Subcutaneous adipose tissue (tissue), 4 donors: Measurements from ENCODE around the gene SPA17. TPM values are rescaled to one million over a fixed set of nuclear protein-coding genes. Genes with fewer than 3 reads are reported as not detected.

Experiments
- total RNA-seq, 4 donors: library from RNA; depleted of rRNA; stranded (reverse); fragments of >200 nt; gene quantifications; one replicate each; pipeline ENCODE4 v1.1.0, GENCODE V29; 2016
- TF ChIP-seq, protein P1 (sequence below): fragments of 450-650 bp; IDR thresholded peaks from one replicate; pipeline ENCODE4 v1.5.1; 2016; ENCODE audit warnings: low read depth, mild to moderate bottlenecking, control low read depth, antibody characterized with exemption, moderate library complexity

SPA17 gene
- total RNA-seq, 4 donors from 2014 or later = 0.94 to 5.3 (median 1.5) TPM

DNA sequence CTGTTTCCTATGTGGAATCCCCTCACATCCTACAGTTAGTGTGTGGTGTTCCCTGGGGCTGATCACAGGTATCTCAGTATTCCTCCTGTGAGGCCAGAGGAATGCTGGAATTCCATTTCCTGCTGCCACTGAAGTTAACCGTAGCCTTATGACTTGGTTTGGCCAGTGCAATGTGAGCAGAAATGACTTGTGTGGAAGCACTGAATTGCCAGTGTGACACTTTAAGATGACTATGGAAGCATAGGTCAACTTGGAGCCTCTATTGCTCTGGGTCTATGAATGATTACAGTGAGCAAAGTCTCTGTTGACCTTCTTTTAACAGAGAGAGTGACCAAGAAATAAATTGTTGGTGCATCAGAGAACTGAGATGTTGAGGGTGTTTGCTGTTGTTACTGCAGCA is 34.5 kb upstream of the SPA17 start:
- TF ChIP-seq, protein P1, sequence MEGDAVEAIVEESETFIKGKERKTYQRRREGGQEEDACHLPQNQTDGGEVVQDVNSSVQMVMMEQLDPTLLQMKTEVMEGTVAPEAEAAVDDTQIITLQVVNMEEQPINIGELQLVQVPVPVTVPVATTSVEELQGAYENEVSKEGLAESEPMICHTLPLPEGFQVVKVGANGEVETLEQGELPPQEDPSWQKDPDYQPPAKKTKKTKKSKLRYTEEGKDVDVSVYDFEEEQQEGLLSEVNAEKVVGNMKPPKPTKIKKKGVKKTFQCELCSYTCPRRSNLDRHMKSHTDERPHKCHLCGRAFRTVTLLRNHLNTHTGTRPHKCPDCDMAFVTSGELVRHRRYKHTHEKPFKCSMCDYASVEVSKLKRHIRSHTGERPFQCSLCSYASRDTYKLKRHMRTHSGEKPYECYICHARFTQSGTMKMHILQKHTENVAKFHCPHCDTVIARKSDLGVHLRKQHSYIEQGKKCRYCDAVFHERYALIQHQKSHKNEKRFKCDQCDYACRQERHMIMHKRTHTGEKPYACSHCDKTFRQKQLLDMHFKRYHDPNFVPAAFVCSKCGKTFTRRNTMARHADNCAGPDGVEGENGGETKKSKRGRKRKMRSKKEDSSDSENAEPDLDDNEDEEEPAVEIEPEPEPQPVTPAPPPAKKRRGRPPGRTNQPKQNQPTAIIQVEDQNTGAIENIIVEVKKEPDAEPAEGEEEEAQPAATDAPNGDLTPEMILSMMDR = no peak

DNA sequence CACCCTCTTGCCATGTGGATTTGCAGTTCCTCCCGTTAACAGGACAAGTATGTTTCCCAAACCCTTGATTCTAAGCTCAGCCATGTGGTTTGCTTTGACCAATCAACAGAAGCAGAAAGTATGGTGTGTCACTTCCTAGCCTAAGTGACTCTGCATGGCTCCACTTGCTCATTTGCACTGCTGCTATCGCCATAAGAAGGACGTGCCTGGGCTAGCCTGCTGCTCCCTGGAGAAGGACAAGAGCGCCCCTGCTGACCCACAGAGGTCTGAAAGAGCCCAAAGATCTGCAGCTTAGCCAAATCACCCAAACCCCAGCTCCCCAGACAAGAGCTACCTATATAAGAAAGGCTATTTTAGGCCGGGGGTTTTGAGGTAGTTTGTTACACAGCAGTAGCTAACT is 33.0 kb upstream of the SPA17 start:
- TF ChIP-seq, protein P1 = no peak

DNA sequence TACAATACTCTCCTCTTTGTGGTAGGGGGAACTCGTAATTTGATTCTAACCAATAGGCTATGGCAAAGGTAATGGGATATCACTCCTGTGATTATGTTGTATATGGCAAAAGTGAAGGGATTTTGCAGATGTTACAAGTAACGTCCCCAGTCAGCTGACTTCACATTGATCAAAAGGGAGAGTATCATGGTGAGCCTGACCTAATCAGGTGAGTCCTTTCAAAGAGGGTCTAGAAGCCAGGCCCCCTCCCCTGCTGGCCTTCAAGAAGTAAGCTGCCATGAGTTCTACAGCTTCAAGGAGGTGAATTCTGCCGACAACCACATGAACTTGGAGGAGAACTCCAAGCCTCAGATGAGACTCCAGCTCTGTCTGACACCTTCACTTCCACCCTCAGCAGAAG is 31.1 kb upstream of the SPA17 start:
- TF ChIP-seq, protein P1 = no peak

DNA sequence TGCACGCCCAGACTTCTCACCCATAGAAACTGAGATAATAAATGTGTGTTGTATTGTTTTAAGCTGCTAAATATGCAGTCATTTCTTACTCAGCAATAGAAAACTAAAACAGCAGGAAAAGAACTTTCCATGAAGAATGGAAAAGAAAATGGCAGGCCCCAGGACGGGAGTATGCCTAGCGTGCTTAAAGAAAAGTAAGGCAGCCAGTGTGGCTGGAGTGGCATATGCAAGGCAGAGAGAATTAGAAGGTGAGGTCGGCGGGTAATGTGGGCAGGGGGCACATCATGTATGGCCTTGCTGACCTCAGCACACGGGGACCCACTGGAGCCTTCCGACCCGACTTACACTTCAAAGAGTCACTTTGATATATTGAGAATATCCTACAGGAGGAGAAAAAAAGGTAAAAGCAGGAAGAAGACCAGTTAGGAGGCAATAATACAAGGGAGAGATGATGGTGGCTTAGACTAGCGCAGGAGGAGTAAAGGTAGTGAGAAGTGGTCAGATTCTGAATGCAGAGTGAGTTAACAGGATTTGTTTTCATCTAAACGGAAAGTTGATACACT is 30.6 kb upstream of the SPA17 start:
- TF ChIP-seq, protein P1 = no peak

DNA sequence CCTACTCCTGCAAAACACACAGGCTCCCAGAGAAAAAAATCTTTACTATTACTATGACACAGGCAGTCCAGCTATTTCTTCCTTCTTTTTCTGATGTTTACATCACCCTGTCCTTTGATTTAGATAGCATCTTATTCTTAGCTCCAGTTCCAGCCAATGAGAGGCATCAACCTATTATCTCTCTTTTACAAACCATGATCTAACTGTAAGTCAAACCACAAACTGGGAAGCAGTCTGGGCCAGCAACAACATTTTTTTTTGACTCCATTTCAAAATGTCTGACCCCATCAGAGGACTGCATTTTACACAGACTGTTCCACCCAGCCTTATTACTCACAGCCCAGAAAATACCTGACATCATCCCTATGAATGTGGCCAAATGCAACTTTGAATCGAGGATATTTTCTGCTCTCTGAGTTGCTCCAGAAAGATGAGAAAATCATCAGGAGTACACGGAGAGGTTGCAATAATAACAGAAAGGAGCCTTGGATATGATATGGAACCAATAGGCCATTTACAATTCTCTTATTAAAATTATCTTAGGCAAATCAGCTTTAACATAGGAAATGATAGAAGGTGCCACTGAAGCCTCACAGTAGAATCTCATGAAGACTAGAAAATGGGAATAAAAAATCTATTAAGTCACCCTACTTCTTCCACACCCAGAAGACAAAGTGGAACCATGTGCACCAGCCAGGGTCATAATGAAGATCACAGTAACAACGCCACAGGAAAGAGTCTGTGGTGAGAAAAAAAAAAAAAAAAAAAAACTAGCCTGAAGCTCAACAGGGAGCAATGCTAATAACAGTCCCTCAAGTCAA is 29.9 kb upstream of the SPA17 start:
- TF ChIP-seq, protein P1 = no peak

DNA sequence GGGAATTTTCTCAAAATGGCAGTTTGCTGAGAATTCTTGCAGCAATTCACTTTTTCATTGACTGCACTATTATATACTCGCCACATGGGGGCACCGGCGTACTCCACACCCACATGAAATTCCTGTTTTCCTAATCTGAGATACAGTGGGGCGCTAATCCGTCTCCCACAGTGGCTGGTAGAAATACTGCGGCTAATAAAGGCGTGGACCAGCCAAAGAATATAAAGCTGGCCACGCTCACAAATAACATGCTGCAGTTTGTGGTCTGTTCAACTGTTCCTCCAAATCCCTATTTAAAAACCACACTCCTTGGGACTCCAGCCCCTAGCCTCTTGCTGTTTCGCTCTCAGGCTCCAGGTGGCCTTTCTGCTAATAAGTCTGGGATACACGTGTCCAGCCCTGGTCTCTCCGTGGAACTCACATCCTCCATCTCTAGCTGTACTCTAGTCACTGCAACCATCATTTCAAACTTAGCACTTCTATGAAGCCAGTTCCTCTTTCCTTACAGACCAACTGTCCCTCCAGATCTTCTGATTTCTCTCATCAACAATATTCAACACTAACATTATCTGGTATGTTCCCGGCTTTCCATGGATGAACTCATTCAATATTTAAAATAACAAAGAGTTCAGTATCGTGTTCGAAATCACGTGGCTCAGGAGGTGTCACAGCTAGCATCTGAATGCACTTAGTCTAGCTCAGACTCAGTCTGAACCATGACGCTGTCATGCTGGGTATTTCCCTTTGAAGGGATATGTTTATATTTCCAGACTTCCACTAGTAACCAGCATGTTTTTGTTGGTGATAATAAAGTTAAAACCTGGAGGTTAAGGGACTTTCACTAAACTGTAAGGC is 29.1 kb upstream of the SPA17 start:
- TF ChIP-seq, protein P1 = no peak

DNA sequence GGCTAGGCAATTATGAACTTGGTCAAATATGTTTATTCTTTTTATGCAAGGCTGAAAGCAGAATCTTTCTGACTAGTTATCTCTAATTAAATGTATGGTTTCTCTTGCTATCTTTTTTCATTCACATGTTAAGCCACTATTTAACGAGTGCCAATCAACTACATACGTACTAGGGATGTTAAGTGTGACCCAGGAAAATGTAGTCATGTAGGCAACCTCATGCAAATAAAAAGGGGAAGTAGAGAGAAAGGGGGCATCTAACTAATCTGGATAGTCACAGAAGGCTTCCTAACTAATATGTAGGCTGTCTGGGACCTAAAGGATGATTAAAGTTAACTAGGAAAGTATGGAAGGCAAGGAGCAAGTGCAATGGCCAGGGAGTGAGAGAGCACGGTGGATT is 27.6 kb upstream of the SPA17 start:
- TF ChIP-seq, protein P1 = no peak
